ENCODE measurements around the gene MOCS3.

Gene MOCS3

DNA sequence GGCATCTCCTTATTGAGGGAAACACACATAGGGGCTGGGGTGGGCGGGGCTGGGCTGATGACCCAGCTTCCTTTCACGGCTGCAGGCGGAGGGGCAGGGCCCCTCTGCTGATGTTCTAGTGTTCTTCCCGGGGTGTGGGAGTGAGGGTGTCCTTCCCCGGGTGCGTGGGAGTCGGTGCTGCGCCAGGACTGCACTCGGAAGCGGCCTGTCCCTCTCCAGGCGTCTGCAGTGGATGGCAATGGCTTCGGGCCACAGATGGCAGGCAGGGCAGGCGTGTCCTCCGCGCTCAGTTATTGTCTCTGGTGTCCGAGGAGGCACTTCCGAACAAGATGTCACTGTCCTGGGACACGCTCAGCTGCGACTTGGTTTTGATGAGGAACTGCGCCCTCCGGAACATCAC, 45.1 kb downstream of the MOCS3 start:
- TF ChIP-seq MYC (IDR thresholded peaks at IDR 0.05; ENCODE audit: low read depth, low read length): no peak
- TF ChIP-seq, protein P1, sequence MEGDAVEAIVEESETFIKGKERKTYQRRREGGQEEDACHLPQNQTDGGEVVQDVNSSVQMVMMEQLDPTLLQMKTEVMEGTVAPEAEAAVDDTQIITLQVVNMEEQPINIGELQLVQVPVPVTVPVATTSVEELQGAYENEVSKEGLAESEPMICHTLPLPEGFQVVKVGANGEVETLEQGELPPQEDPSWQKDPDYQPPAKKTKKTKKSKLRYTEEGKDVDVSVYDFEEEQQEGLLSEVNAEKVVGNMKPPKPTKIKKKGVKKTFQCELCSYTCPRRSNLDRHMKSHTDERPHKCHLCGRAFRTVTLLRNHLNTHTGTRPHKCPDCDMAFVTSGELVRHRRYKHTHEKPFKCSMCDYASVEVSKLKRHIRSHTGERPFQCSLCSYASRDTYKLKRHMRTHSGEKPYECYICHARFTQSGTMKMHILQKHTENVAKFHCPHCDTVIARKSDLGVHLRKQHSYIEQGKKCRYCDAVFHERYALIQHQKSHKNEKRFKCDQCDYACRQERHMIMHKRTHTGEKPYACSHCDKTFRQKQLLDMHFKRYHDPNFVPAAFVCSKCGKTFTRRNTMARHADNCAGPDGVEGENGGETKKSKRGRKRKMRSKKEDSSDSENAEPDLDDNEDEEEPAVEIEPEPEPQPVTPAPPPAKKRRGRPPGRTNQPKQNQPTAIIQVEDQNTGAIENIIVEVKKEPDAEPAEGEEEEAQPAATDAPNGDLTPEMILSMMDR (IDR thresholded peaks at IDR 0.05; ENCODE audit: low read depth, low read length): no peak
- TF ChIP-seq POLR2A (IDR thresholded peaks at IDR 0.05; ENCODE audit: extremely low read depth, insufficient read length): no peak
- TF ChIP-seq, protein P2, sequence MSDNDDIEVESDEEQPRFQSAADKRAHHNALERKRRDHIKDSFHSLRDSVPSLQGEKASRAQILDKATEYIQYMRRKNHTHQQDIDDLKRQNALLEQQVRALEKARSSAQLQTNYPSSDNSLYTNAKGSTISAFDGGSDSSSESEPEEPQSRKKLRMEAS (IDR thresholded peaks at IDR 0.05; ENCODE audit: low read depth, low read length): no peak
- no peak overlapping the region for H3K4me3 ChIP-seq (ENCODE audit: low read depth, low read length)
- no peak for DNase-seq (ENCODE audit: low read depth)

DNA sequence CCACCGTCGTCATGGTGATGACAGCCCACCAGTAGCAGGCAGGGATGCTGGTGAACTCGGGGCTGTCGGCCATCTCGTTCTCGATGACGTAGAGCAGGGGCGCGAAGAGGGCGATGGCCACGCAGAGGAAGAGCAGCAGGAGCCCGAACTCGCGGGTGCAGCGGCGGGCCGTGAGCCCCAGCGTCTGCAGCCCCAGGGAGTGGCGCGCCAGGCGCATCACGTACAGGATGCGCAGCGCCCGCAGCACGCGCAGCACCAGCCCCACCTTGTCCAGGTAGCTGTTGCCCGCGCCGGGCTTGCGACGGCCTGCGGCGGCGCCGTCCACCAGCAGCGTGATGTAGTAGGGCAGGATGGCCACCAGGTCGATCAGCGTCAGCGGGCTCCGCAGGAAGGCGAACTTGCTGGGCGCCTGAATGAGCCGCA, 45.7 kb downstream of the MOCS3 start:
- DNase-seq (ENCODE audit: low read depth): no peak
- no peak overlapping the region for H3K4me3 ChIP-seq (ENCODE audit: low read depth, low read length)
- TF ChIP-seq, protein P1 (IDR thresholded peaks at IDR 0.05; ENCODE audit: low read depth, low read length): no peak
- TF ChIP-seq MYC (IDR thresholded peaks at IDR 0.05; ENCODE audit: low read depth, low read length): no peak
- TF ChIP-seq, protein P2 (IDR thresholded peaks at IDR 0.05; ENCODE audit: low read depth, low read length): no peak
- no peak for TF ChIP-seq POLR2A (IDR thresholded peaks at IDR 0.05; ENCODE audit: extremely low read depth, insufficient read length)

GRCh38 chr20:51004781-51005180, 46.2 kb downstream of the MOCS3 start:
- no peak for DNase-seq (ENCODE audit: low read depth)
- TF ChIP-seq, protein P1 (IDR thresholded peaks at IDR 0.05; ENCODE audit: low read depth, low read length): no peak
- no peak for TF ChIP-seq POLR2A (IDR thresholded peaks at IDR 0.05; ENCODE audit: extremely low read depth, insufficient read length)
- TF ChIP-seq, protein P2 (IDR thresholded peaks at IDR 0.05; ENCODE audit: low read depth, low read length): no peak
- H3K4me3 ChIP-seq (ENCODE audit: low read depth, low read length): no peak overlapping the region

GRCh38 chr20:51005214-51005613, 46.6 kb downstream of the MOCS3 start:
- TF ChIP-seq, protein P1 (IDR thresholded peaks at IDR 0.05; ENCODE audit: low read depth, low read length): no peak
- TF ChIP-seq, protein P2 (IDR thresholded peaks at IDR 0.05; ENCODE audit: low read depth, low read length): no peak
- TF ChIP-seq POLR2A (IDR thresholded peaks at IDR 0.05; ENCODE audit: extremely low read depth, insufficient read length): no peak
- no peak for TF ChIP-seq MYC (IDR thresholded peaks at IDR 0.05; ENCODE audit: low read depth, low read length)
- no peak for DNase-seq (ENCODE audit: low read depth)
- no peak overlapping the region for H3K4me3 ChIP-seq (ENCODE audit: low read depth, low read length)

GRCh38 chr20:51008718-51009117, 50.1 kb downstream of the MOCS3 start:
- TF ChIP-seq POLR2A (IDR thresholded peaks at IDR 0.05; ENCODE audit: extremely low read depth, insufficient read length) (no peak), MYC (IDR thresholded peaks at IDR 0.05; ENCODE audit: low read depth, low read length) (no peak)
- TF ChIP-seq, protein P1 (IDR thresholded peaks at IDR 0.05; ENCODE audit: low read depth, low read length): no peak
- TF ChIP-seq, protein P2 (IDR thresholded peaks at IDR 0.05; ENCODE audit: low read depth, low read length): no peak
- H3K4me3 ChIP-seq (ENCODE audit: low read depth, low read length): no peak overlapping the region
- no peak for DNase-seq (ENCODE audit: low read depth)

All from NB4 (cell line).